HEK293T (cell line): ENCODE data around the gene VPS72.
A peak's percentile ranks its signal among the peaks of the same experiment; 100 is the strongest.

ENCODE experiments used
- CTCF ChIA-PET: fragments of 350-600 bp; formaldehyde crosslinking; extraction: SDS; loops from one replicate; lab custom pipeline; 2021; ENCODE audit warnings: antibody characterized with exemption, inconsistent platforms; lab: Yijun Ruan, JAX
- POLR2A ChIA-PET: fragments of 350-600 bp; formaldehyde crosslinking; extraction: SDS; loops from one replicate; lab custom pipeline; 2020; ENCODE audit warnings: antibody characterized with exemption, inconsistent platforms; lab: Yijun Ruan, JAX
- DNase-seq: peaks from one replicate; pipeline ENCODE4 v3.0.0; 2012; ENCODE audit warnings: mixed read lengths; ENCODE audit errors: extremely low spot score
- ARNT ChIP-seq: fragments of 450-650 bp; IDR thresholded peaks from 2 replicates; pipeline ENCODE4 v1.6.1; 2017; ENCODE audit warnings: mild to moderate bottlenecking
- BHLHE40 ChIP-seq: fragments of 450-650 bp; IDR thresholded peaks from 2 replicates; pipeline ENCODE4 v1.6.1; 2016; ENCODE audit warnings: mild to moderate bottlenecking, moderate library complexity, borderline replicate concordance
- CTBP1 ChIP-seq: fragments of 450-650 bp; IDR thresholded peaks from 2 replicates; pipeline ENCODE4 v1.6.1; 2016; ENCODE audit warnings: borderline replicate concordance
- ELF4 ChIP-seq: fragments of 450-650 bp; IDR thresholded peaks from 2 replicates; pipeline ENCODE4 v1.6.1; 2017; ENCODE audit warnings: antibody characterized with exemption
- FOXA1 ChIP-seq: fragments of 450-650 bp; IDR thresholded peaks from 2 replicates; pipeline ENCODE4 v1.6.1; 2016; ENCODE audit warnings: mild to moderate bottlenecking
- FOXK2 ChIP-seq: fragments of 450-650 bp; IDR thresholded peaks from 2 replicates; pipeline ENCODE4 v1.6.1; 2016; ENCODE audit warnings: mild to moderate bottlenecking
- FOXM1 ChIP-seq: fragments of 450-650 bp; IDR thresholded peaks from 2 replicates; pipeline ENCODE4 v1.6.1; 2017; ENCODE audit warnings: mild to moderate bottlenecking, borderline replicate concordance
- HDGF ChIP-seq: fragments of 450-650 bp; IDR thresholded peaks from 2 replicates; pipeline ENCODE4 v1.6.1; 2017; ENCODE audit warnings: antibody characterized with exemption, borderline replicate concordance
- L3MBTL2 ChIP-seq: fragments of 450-650 bp; conservative IDR thresholded peaks from 2 replicates; pipeline ENCODE4 v1.6.1; 2016; ENCODE audit warnings: mild to moderate bottlenecking
- LEF1 ChIP-seq: fragments of 450-650 bp; IDR thresholded peaks from 2 replicates; pipeline ENCODE4 v1.6.1; 2017; ENCODE audit warnings: mild to moderate bottlenecking, borderline replicate concordance
- NFRKB ChIP-seq: fragments of 450-650 bp; IDR thresholded peaks from 2 replicates; pipeline ENCODE4 v1.6.1; 2016; ENCODE audit warnings: mild to moderate bottlenecking, moderate library complexity
- PKNOX1 ChIP-seq: fragments of 450-650 bp; IDR thresholded peaks from 2 replicates; pipeline ENCODE4 v1.6.1; 2016
- SP1 ChIP-seq: fragments of 450-650 bp; IDR thresholded peaks from 2 replicates; pipeline ENCODE4 v1.6.1; 2017
- SUZ12 ChIP-seq: fragments of 450-650 bp; IDR thresholded peaks from 2 replicates; pipeline ENCODE4 v1.6.1; 2016; ENCODE audit warnings: mild to moderate bottlenecking
- TARDBP ChIP-seq: fragments of 450-650 bp; IDR thresholded peaks from 2 replicates; pipeline ENCODE4 v1.6.1; 2016
- ZNF384 ChIP-seq: fragments of 450-650 bp; IDR thresholded peaks from 2 replicates; pipeline ENCODE4 v1.6.1; 2016

Gene VPS72

GRCh38 chr1:151167116-151167515, 22.9 kb downstream of the VPS72 start:
- ChIA-PET CTCF (interaction anchor here (1.3 kb wide), 1 partner anchor 9 kb away, joined by 3 read pairs; the partner anchor contains the start of gene TMOD4), POLR2A (interaction anchor here (0.6 to 1.9 kb wide), 3 partner anchors 15 to 22 kb away, joined by 3 to 14 read pairs (median 4); partner anchors contain the start of gene VPS72)
- DNase-seq: no peak
- TF ChIP-seq SP1 (no peak), HDGF (no peak), LEF1 (no peak), NFRKB (no peak), TARDBP (no peak), SUZ12 (no peak), ARNT (no peak), CTBP1 (no peak), FOXK2 (no peak), PKNOX1 (no peak), BHLHE40 (no peak), L3MBTL2 (no peak), FOXA1 (no peak), ZNF384 (no peak), FOXM1 (no peak), ELF4 (no peak)

GRCh38 chr1:151166505-151166956, 23.5 kb downstream of the VPS72 start:
- TF ChIP-seq FOXK2 (no peak), L3MBTL2 (peak; percentile 52; the same call in 1 of the 2 replicates), NFRKB (no peak), FOXM1 (no peak), FOXA1 (no peak), BHLHE40 (no peak), ZNF384 (peak; percentile 77)
- DNase-seq: peak; percentile 39
- ChIA-PET POLR2A (interaction anchor here (0.6 to 2.2 kb wide), 7 partner anchors 9 to 115 kb away, joined by 3 to 14 read pairs (median 4); partner anchors contain the start of genes TMOD4, VPS72 and ZNF687), CTCF (interaction anchor here (1.3 to 2.0 kb wide), 2 partner anchors 9 to 67 kb away, joined by 3 to 8 read pairs; partner anchors contain the start of gene TMOD4)

DNA sequence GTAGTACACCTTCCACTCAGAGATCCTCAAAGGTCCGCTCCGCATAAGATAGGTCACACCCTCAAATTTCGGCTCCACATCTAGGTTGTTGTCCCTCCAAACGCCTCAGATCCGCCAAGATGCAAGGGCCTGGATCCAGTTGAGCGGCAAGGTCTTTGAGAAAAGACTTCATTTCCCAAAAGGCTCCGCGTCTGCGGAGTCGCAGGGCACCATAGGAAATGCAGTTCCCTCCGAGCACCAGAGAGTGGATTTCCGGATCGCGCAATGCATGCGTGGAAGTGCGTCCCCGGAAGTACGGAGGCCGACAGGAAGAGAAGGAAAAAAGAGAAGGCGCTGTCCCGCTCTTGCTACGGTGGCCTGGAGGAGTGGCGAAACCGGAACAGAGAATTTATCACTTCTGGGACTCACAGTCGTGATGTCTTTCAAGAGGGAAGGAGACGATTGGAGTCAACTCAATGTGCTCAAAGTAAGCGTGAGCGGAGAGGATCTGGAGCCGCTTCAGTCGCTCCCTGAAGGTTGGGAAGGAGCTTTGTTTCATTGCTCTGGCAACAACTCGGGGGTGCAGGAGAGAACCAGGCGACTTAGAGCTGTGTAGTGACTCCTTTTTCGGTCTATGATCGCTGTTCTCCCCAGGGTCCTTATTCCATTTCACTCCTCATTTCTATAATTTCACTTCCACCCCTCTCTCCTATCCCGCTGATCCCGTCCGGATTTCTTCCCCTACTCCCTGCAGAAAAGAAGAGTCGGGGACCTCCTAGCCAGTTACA, 24.1 kb downstream of the VPS72 start, which contains the start of the genes LYSMD1 and SCNM1:
Gene LYSMD1 (minus strand): TSS at position 165 of the 767 bp plus-strand sequence. CDS start 644 bp downstream, outside the sequence.
Gene SCNM1 (plus strand): TSS at position 407 of the 767 bp plus-strand sequence. CDS start 9 bp downstream, at position 416.
- TF ChIP-seq SUZ12 (peak; percentile 94), LEF1 (no peak), FOXA1 (no peak), BHLHE40 (no peak), TARDBP (0 out of 2 replicates have a peak, but pooled peaks have one; percentile 63), ELF4 (peak; percentile 99), ARNT (no peak), PKNOX1 (peak; percentile 26; the same call in 1 of the 2 replicates), FOXM1 (no peak), HDGF (no peak), FOXK2 (peak; percentile 54; the same call in 1 of the 2 replicates), ZNF384 (peak; percentile 90), L3MBTL2 (peak; percentile 65; the same call in 1 of the 2 replicates), NFRKB (no peak), CTBP1 (no peak), SP1 (no peak)
- DNase-seq: peak; percentile 98
- POLR2A ChIA-PET: interaction anchor here (0.7 to 2.2 kb wide), 11 partner anchors 8 to 116 kb away, joined by 3 to 17 read pairs (median 4); partner anchors contain the start of genes TMOD4, TNFAIP8L2, VPS72 and ZNF687
- CTCF ChIA-PET: interaction anchor here (1.0 to 2.0 kb wide), 3 partner anchors 10 to 66 kb away, joined by 3 to 8 read pairs (median 3); partner anchors contain the start of gene TMOD4

DNA sequence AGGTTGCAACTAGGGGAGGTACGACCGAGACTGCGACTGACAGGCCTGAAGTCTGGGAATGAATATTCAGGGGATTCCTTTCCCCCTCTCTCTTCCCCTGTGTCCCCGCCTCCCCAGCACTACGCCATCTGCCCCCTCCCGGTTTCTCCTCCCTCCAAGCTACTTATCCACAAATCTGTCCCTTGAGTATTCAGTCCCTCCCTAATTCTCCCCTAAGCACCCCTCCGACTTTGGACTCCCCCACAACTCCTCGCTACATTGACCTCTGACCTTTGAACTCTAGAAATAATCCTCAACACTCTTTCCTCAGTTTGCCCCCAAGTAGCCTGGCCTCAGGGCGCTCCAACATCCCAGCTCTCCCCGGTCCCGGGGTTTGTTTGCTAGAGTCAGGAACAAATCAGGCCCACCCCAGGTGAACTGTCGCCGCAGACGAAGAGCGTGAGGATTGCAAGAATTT, 24.7 kb downstream of the VPS72 start:
- TF ChIP-seq BHLHE40 (no peak), HDGF (no peak), ZNF384 (no peak), ARNT (no peak), NFRKB (no peak), CTBP1 (no peak), LEF1 (no peak), ELF4 (no peak), PKNOX1 (no peak), TARDBP (no peak), FOXM1 (no peak), SP1 (no peak), FOXK2 (no peak), SUZ12 (no peak), L3MBTL2 (no peak), FOXA1 (no peak)
- ChIA-PET POLR2A (interaction anchor here (0.7 to 2.2 kb wide), 11 partner anchors 9 to 159 kb away, joined by 3 to 17 read pairs (median 4); partner anchors contain the start of genes MINDY1, TMOD4, TNFAIP8L2 and VPS72), CTCF (interaction anchor here (1.0 to 2.0 kb wide), 2 partner anchors 12 to 66 kb away, joined by 3 to 8 read pairs; no protein-coding TSS in a partner anchor)
- DNase-seq: peak; percentile 62
